Measurements from ENCODE around the gene LIN28A. TPM values are rescaled to one million over a fixed set of nuclear protein-coding genes. Genes with fewer than 3 reads are reported as not detected.
A peak's percentile ranks its signal among the peaks of the same experiment; 100 is the strongest.

The LIN28A gene
- total RNA-seq, 3 donors from 2014 or later: 0.37 to 0.57 (median 0.46) TPM

GRCh38 chr1:26404641-26405040 lies 6.0 kb upstream of the LIN28A start:
- Mint-ChIP-seq H3K4me3 (no peak overlapping the region), H3K27me3 (ENCODE audit: low read depth) (peaks cover 30% of the 10 kb centered on the region), H3K36me3 (ENCODE audit: insufficient read depth) (no peaks in the 10 kb centered on the region), H3K9me3 (no peaks in the 10 kb centered on the region), H3K4me1 (ENCODE audit: low read depth) (peaks cover 13% of the 10 kb centered on the region)
- DNase-seq: no peak
- ATAC-seq: no peak

- DNase-seq: no peak
- no peaks in the 10 kb centered on the region for H3K9me3 Mint-ChIP-seq
- no peak for ATAC-seq
- peaks cover 15% of the 10 kb centered on the region for H3K4me1 Mint-ChIP-seq (ENCODE audit: low read depth)
- H3K27me3 Mint-ChIP-seq (ENCODE audit: low read depth): peaks cover 35% of the 10 kb centered on the region
- no peaks in the 10 kb centered on the region for H3K36me3 Mint-ChIP-seq (ENCODE audit: insufficient read depth)
- no peak overlapping the region for H3K4me3 Mint-ChIP-seq
These were observed 5.2 kb upstream of the LIN28A start for GRCh38 chr1:26405281-26405915.

- peak; percentile 72 to 78 for ATAC-seq
- Mint-ChIP-seq H3K4me1 (ENCODE audit: low read depth) (peaks cover 22% of the 10 kb centered on the region), H3K36me3 (ENCODE audit: insufficient read depth) (no peaks in the 10 kb centered on the region), H3K4me3 (no peak overlapping the region), H3K27me3 (ENCODE audit: low read depth) (peaks cover 55% of the 10 kb centered on the region), H3K9me3 (no peaks in the 10 kb centered on the region)
- peak; percentile 72 for DNase-seq
These were observed 2.0 kb upstream of the LIN28A start for GRCh38 chr1:26408604-26409003.

- ATAC-seq (no peak), DNase-seq (no peak)
- H3K4me3 Mint-ChIP-seq: no peak overlapping the region
- peaks cover 59% of the 10 kb centered on the region for H3K27me3 Mint-ChIP-seq (ENCODE audit: low read depth)
- no peaks in the 10 kb centered on the region for H3K36me3 Mint-ChIP-seq (ENCODE audit: insufficient read depth)
- peaks cover 22% of the 10 kb centered on the region for H3K4me1 Mint-ChIP-seq (ENCODE audit: low read depth)
- no peaks in the 10 kb centered on the region for H3K9me3 Mint-ChIP-seq
These were observed 1.3 kb upstream of the LIN28A start for GRCh38 chr1:26409191-26409807.

GRCh38 chr1:26411624-26412074 lies 1.0 kb downstream of the LIN28A start:
- Mint-ChIP-seq H3K9me3 (no peaks in the 10 kb centered on the region), H3K4me3 (no peak overlapping the region), H3K27me3 (ENCODE audit: low read depth) (peaks cover 57% of the 10 kb centered on the region), H3K36me3 (ENCODE audit: insufficient read depth) (no peaks in the 10 kb centered on the region), H3K4me1 (ENCODE audit: low read depth) (peaks cover 22% of the 10 kb centered on the region)
- DNase-seq: no peak
- ATAC-seq: no peak

GRCh38 chr1:26412180-26412840 lies 1.7 kb downstream of the LIN28A start:
- Mint-ChIP-seq H3K4me3 (no peak overlapping the region), H3K9me3 (no peaks in the 10 kb centered on the region), H3K27me3 (ENCODE audit: low read depth) (peaks cover 57% of the 10 kb centered on the region), H3K36me3 (ENCODE audit: insufficient read depth) (no peaks in the 10 kb centered on the region), H3K4me1 (ENCODE audit: low read depth) (peaks cover 22% of the 10 kb centered on the region)
- no peak for DNase-seq
- ATAC-seq: no peak

- Mint-ChIP-seq H3K4me3 (no peak overlapping the region), H3K9me3 (no peaks in the 10 kb centered on the region), H3K4me1 (ENCODE audit: low read depth) (peaks cover 22% of the 10 kb centered on the region), H3K36me3 (ENCODE audit: insufficient read depth) (no peaks in the 10 kb centered on the region), H3K27me3 (ENCODE audit: low read depth) (peaks cover 57% of the 10 kb centered on the region)
- ATAC-seq (no peak), DNase-seq (no peak)
These were observed 2.4 kb downstream of the LIN28A start for GRCh38 chr1:26413031-26413430.

GRCh38 chr1:26417111-26417759 lies 6.6 kb downstream of the LIN28A start:
- Mint-ChIP-seq H3K36me3 (ENCODE audit: insufficient read depth) (no peaks in the 10 kb centered on the region), H3K4me3 (no peak overlapping the region), H3K9me3 (no peaks in the 10 kb centered on the region), H3K4me1 (ENCODE audit: low read depth) (no peaks in the 10 kb centered on the region), H3K27me3 (ENCODE audit: low read depth) (peaks cover 25% of the 10 kb centered on the region)
- DNase-seq (peak; percentile 85), ATAC-seq (peak; percentile 100)

- Mint-ChIP-seq H3K27me3 (ENCODE audit: low read depth) (peaks cover 9% of the 10 kb centered on the region), H3K4me1 (ENCODE audit: low read depth) (no peaks in the 10 kb centered on the region), H3K36me3 (ENCODE audit: insufficient read depth) (no peaks in the 10 kb centered on the region), H3K9me3 (no peaks in the 10 kb centered on the region), H3K4me3 (no peak overlapping the region)
- ATAC-seq: no peak
- no peak for DNase-seq
These were observed 8.3 kb downstream of the LIN28A start for GRCh38 chr1:26418865-26419349.

GRCh38 chr1:26419494-26419893 lies 8.9 kb downstream of the LIN28A start:
- peaks cover 3% of the 10 kb centered on the region for H3K27me3 Mint-ChIP-seq (ENCODE audit: low read depth)
- DNase-seq: no peak
- no peaks in the 10 kb centered on the region for H3K4me1 Mint-ChIP-seq (ENCODE audit: low read depth)
- H3K9me3 Mint-ChIP-seq: no peaks in the 10 kb centered on the region
- H3K4me3 Mint-ChIP-seq: no peak overlapping the region
- ATAC-seq: no peak
- H3K36me3 Mint-ChIP-seq (ENCODE audit: insufficient read depth): no peaks in the 10 kb centered on the region

- Mint-ChIP-seq H3K36me3 (ENCODE audit: insufficient read depth) (peaks cover 8% of the 10 kb centered on the region), H3K27me3 (ENCODE audit: low read depth) (peaks cover 2% of the 10 kb centered on the region), H3K4me1 (ENCODE audit: low read depth) (peaks cover 19% of the 10 kb centered on the region), H3K9me3 (no peaks in the 10 kb centered on the region), H3K4me3 (no peak overlapping the region)
- no peak for DNase-seq
- no peak for ATAC-seq
These were observed 19.1 kb downstream of the LIN28A start for GRCh38 chr1:26429721-26430120.

GRCh38 chr1:26431979-26432695 lies 21.5 kb downstream of the LIN28A start, which contains the start of gene DHDDS:
TSS of gene DHDDS (plus strand) at chr1:26432321. CDS start at chr1:26432946, 625 bp downstream.
- Mint-ChIP-seq H3K4me3 (peak within 1 kb of the TSS; percentile 95), H3K9me3 (no peaks in the 10 kb centered on the region), H3K4me1 (ENCODE audit: low read depth) (peaks cover 19% of the 10 kb centered on the region), H3K36me3 (ENCODE audit: insufficient read depth) (peaks cover 8% of the 10 kb centered on the region), H3K27me3 (ENCODE audit: low read depth) (no peaks in the 10 kb centered on the region)
- DNase-seq (peak; percentile 99), ATAC-seq (peak; percentile 97 to 99)

- peak overlapping the region; percentile 95 for H3K4me3 Mint-ChIP-seq
- H3K36me3 Mint-ChIP-seq (ENCODE audit: insufficient read depth): peaks cover 8% of the 10 kb centered on the region
- no peaks in the 10 kb centered on the region for H3K27me3 Mint-ChIP-seq (ENCODE audit: low read depth)
- DNase-seq (no peak), ATAC-seq (no peak)
- no peaks in the 10 kb centered on the region for H3K9me3 Mint-ChIP-seq
- H3K4me1 Mint-ChIP-seq (ENCODE audit: low read depth): peaks cover 19% of the 10 kb centered on the region
These were observed 22.2 kb downstream of the LIN28A start for GRCh38 chr1:26432793-26433192.
